ENCODE results near the gene HUWE1. TPM values are rescaled to one million over a fixed set of nuclear protein-coding genes. Genes with fewer than 3 reads are reported as not detected.

The HUWE1 gene
- total RNA-seq, 3 donors from 2014 or later (not counting 1 experiment from before 2014, with no cell fraction given), result 187 to 241 (median 218) TPM

DNA sequence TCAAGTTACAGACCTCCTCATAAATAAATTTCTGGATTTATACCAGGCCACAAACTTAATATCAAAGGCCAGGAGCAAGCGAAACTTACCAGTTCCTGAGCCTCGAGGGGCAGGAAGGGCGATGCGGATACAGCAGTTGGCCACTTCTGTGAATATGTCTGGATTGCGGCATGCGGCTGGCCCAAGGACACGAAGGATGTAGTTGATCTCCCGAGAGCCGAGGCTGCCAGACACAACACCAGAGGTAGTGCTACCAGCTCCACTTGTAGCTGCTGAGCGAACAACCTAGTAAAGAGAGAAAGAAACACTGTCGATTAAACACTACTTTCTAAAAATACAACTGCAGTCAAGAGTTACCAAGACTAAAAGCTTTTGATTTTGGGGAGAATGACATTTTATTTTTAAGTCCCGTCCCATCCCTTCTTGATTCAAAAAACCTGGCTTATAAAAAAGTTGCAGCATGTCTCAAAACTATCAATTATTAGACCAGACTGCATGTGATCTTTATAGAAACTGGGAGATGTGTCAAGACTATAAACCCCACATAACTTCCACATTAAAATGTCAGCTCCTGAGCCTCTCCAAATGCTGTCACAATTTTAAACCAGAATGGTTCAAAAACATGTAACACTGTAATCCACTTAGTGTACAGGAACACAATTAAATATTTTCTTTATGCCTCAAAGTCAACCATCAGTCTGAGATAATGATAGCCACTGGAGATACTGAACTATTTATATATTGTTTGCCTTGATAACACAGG lies 105.6 kb downstream of the HUWE1 start:
- peaks cover 56% of the 10 kb centered on the region for H3K36me3 ChIP-seq (ENCODE audit: control insufficient read depth, insufficient read depth, low read length)
- H3K9me3 ChIP-seq (ENCODE audit: control insufficient read depth, insufficient read depth, low read length), result no peaks in the 10 kb centered on the region
- H3K27me3 ChIP-seq (ENCODE audit: control insufficient read depth, insufficient read depth, low read length), result no peaks in the 10 kb centered on the region
- no peak overlapping the region for H3K4me3 ChIP-seq (ENCODE audit: low read length)
- DNase-seq (no peak), ATAC-seq (no peak)
- intact Hi-C loops (cut with micrococcal nuclease), result no loop called here
- no peak overlapping the region for H3K27ac Mint-ChIP-seq
- no peaks in the 10 kb centered on the region for H3K27me3 Mint-ChIP-seq (ENCODE audit: low read depth in 2 of 2)
- no peaks in the 10 kb centered on the region for H3K9me3 Mint-ChIP-seq
- 100% methylated on average over 10 of the region's 12 CpGs for WGBS (ENCODE audit: insufficient coverage)
- no peak overlapping the region for H3K27ac ChIP-seq (ENCODE audit: low read length)
- TF ChIP-seq, protein P1, sequence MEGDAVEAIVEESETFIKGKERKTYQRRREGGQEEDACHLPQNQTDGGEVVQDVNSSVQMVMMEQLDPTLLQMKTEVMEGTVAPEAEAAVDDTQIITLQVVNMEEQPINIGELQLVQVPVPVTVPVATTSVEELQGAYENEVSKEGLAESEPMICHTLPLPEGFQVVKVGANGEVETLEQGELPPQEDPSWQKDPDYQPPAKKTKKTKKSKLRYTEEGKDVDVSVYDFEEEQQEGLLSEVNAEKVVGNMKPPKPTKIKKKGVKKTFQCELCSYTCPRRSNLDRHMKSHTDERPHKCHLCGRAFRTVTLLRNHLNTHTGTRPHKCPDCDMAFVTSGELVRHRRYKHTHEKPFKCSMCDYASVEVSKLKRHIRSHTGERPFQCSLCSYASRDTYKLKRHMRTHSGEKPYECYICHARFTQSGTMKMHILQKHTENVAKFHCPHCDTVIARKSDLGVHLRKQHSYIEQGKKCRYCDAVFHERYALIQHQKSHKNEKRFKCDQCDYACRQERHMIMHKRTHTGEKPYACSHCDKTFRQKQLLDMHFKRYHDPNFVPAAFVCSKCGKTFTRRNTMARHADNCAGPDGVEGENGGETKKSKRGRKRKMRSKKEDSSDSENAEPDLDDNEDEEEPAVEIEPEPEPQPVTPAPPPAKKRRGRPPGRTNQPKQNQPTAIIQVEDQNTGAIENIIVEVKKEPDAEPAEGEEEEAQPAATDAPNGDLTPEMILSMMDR (IDR thresholded peaks at IDR 0.05), result no peak
- no peak overlapping the region for H3K4me3 Mint-ChIP-seq
- H3K36me3 Mint-ChIP-seq, result peaks cover 5% of the 10 kb centered on the region
- H3K4me1 Mint-ChIP-seq, result no peaks in the 10 kb centered on the region
- no peaks in the 10 kb centered on the region for H3K4me1 ChIP-seq (ENCODE audit: control insufficient read depth, insufficient read depth, low read length)

DNA sequence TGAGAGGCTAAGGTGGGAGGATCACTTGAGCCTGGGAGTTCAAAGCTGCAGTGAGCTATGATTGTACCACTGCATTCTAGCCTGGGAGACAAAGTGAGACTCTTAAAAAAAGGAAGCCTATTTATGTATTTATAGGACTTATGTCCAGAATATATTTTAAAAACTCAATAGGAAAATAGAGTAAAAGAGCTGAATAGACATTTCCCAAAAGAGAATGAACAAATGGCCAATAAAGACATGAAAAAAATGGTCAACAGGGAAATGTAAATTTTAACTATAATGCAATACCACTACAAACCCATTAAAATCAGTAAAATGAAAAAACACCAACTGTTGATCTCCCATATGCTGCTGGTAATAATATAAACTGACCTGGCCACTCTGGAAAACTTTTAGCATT lies 115.0 kb downstream of the HUWE1 start:
- Histone ChIP-seq H3K36me3 (ENCODE audit: control insufficient read depth, insufficient read depth, low read length) (peaks cover 81% of the 10 kb centered on the region), H3K27me3 (ENCODE audit: control insufficient read depth, insufficient read depth, low read length) (no peaks in the 10 kb centered on the region), H3K27ac (ENCODE audit: low read length) (no peak overlapping the region), H3K4me3 (ENCODE audit: low read length) (no peak overlapping the region), H3K9me3 (ENCODE audit: control insufficient read depth, insufficient read depth, low read length) (no peaks in the 10 kb centered on the region), H3K4me1 (ENCODE audit: control insufficient read depth, insufficient read depth, low read length) (no peaks in the 10 kb centered on the region)
- intact Hi-C loops (cut with micrococcal nuclease), result no loop called here
- no peak overlapping the region for H3K27ac Mint-ChIP-seq
- no peak for ATAC-seq
- no peak for DNase-seq
- H3K4me3 Mint-ChIP-seq, result no peak overlapping the region
- peaks cover 8% of the 10 kb centered on the region for H3K36me3 Mint-ChIP-seq
- no peaks in the 10 kb centered on the region for H3K9me3 Mint-ChIP-seq
- no peaks in the 10 kb centered on the region for H3K27me3 Mint-ChIP-seq (ENCODE audit: low read depth in 2 of 2)
- TF ChIP-seq, protein P1 (IDR thresholded peaks at IDR 0.05), result no peak
- H3K4me1 Mint-ChIP-seq, result peaks cover 0 to 5% of the 10 kb centered on the region in 2 donors

DNA sequence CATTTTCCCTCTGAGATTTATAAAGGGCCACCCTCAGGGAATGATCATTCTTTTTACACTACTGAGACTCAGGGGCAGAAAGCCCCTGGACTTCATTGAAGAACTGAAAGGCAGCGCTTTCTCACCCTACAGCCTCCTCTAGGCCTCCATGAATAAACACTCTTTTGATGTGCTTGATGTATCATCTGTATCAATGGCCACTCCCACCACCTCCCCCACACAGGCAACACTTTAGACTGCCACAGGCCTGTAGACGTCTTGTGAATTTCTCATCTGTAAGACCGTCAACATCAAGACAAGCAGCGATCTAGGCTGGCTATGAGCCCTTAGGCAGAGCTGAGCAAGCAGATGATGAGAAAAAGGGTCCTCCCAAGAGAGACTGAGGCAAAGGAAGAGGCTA lies 123.2 kb downstream of the HUWE1 start:
- TF ChIP-seq, protein P1 (IDR thresholded peaks at IDR 0.05), result no peak
- no peak overlapping the region for H3K27ac ChIP-seq (ENCODE audit: low read length)
- peaks cover 87% of the 10 kb centered on the region for H3K36me3 ChIP-seq (ENCODE audit: control insufficient read depth, insufficient read depth, low read length)
- 82% methylated on average over 4 of the region's 4 CpGs for WGBS (ENCODE audit: insufficient coverage)
- H3K27me3 ChIP-seq (ENCODE audit: control insufficient read depth, insufficient read depth, low read length), result no peaks in the 10 kb centered on the region
- H3K4me1 ChIP-seq (ENCODE audit: control insufficient read depth, insufficient read depth, low read length), result no peaks in the 10 kb centered on the region
- Mint-ChIP-seq H3K36me3 (peaks cover 6% of the 10 kb centered on the region), H3K27me3 (ENCODE audit: low read depth in 2 of 2) (no peaks in the 10 kb centered on the region), H3K9me3 (no peaks in the 10 kb centered on the region), H3K27ac (no peak overlapping the region), H3K4me3 (no peak overlapping the region), H3K4me1 (no peaks in the 10 kb centered on the region)
- DNase-seq (no peak), ATAC-seq (no peak)
- intact Hi-C loops (cut with micrococcal nuclease), result no loop called here
- H3K9me3 ChIP-seq (ENCODE audit: control insufficient read depth, insufficient read depth, low read length), result no peaks in the 10 kb centered on the region
- no peak overlapping the region for H3K4me3 ChIP-seq (ENCODE audit: low read length)

DNA sequence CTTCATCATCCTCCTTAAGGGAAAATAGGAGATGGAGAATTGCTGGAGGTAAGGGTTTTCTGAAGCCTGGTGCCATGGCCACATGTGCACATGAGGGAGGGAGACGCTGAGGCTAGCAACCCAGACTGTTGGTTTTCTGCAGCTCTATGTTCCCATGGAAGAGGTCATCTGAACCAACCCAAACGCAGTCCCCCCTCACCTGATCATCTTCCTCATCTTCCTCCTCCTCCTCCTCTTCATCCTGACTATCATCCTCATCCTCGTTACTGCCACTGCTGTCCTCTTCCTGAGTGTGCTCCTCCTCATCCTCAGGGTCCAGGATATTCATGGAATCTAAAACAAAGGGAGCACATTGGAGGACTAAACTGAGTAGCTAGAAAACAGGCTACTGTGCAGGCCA lies 124.6 kb downstream of the HUWE1 start:
- Mint-ChIP-seq H3K36me3 (no peaks in the 10 kb centered on the region), H3K4me1 (no peaks in the 10 kb centered on the region), H3K27me3 (ENCODE audit: low read depth in 2 of 2) (no peaks in the 10 kb centered on the region), H3K27ac (no peak overlapping the region), H3K9me3 (no peaks in the 10 kb centered on the region), H3K4me3 (no peak overlapping the region)
- no peak for DNase-seq
- Histone ChIP-seq H3K4me3 (ENCODE audit: low read length) (no peak overlapping the region), H3K36me3 (ENCODE audit: control insufficient read depth, insufficient read depth, low read length) (peaks cover 92% of the 10 kb centered on the region), H3K27me3 (ENCODE audit: control insufficient read depth, insufficient read depth, low read length) (no peaks in the 10 kb centered on the region), H3K4me1 (ENCODE audit: control insufficient read depth, insufficient read depth, low read length) (no peaks in the 10 kb centered on the region), H3K9me3 (ENCODE audit: control insufficient read depth, insufficient read depth, low read length) (no peaks in the 10 kb centered on the region), H3K27ac (ENCODE audit: low read length) (no peak overlapping the region)
- ATAC-seq, result no peak
- 93% methylated on average over 3 of the region's 3 CpGs for WGBS (ENCODE audit: insufficient coverage)
- intact Hi-C loops (cut with micrococcal nuclease), result no loop called here
- TF ChIP-seq, protein P1 (IDR thresholded peaks at IDR 0.05), result no peak

Measured in natural killer cell (primary cell).